ENCODE data around the gene LCN10. TPM values are rescaled to one million over a fixed set of nuclear protein-coding genes. Genes with fewer than 3 reads are reported as not detected.

LCN10 gene
- total and polyA plus RNA-seq, 2 donors (not counting 3 experiments of a cell fraction or from before 2014, with no cell fraction given) = not detected

- ChIA-PET POLR2A (no interaction called here), CTCF (no interaction called here)
- no peak overlapping the region for H3K9ac ChIP-seq (replicated peaks; ENCODE audit: extremely low read depth, insufficient read depth, low read length)
- H3K9me3 ChIP-seq (replicated peaks; ENCODE audit: control insufficient read depth, insufficient read depth, low read length) = no peaks in the 10 kb centered on the region
- no peak overlapping the region for H3K27ac ChIP-seq (ENCODE audit: insufficient read depth, low read depth, low read length)
- DNase-seq (ENCODE audit: low read depth, low spot score) = no peak
- BruUV-seq (replicated peaks) = no TSS peak
- no peaks in the 10 kb centered on the region for H3K79me2 ChIP-seq (ENCODE audit: control insufficient read depth, insufficient read depth, low read length)
- FAIRE-seq = no peak
- no peaks in the 10 kb centered on the region for H3K9me1 ChIP-seq (replicated peaks; ENCODE audit: control insufficient read depth, extremely low read depth, insufficient read depth, low read length)
- intact Hi-C loops (cut with micrococcal nuclease) = no loop called here
- H3K36me3 ChIP-seq (ENCODE audit: control insufficient read depth in 2 of 2, extremely low read depth in 1 of 2, insufficient read depth in 2 of 2, low read length in 2 of 2) = no peaks in the 10 kb centered on the region
- dilution Hi-C loops (cut with MboI; ENCODE audit: extremely low pct_ligation_motif_present, low sequenced_read_pairs) = no loop called here
- H3K4me3 ChIP-seq (replicated peaks in 1 of 3; ENCODE audit: insufficient read depth in 1 of 3, low read depth in 1 of 3, low read length in 3 of 3) = no peak overlapping the region
- H2AFZ ChIP-seq (ENCODE audit: low read depth, low read length) = no peak overlapping the region
- no peak for TF ChIP-seq FOS (IDR thresholded peaks at IDR 0.05; ENCODE audit: borderline replicate concordance, insufficient read depth, low read length)
- TF ChIP-seq POLR2A (IDR thresholded peaks at IDR 0.05; ENCODE audit: low read depth, low read length) = no peak
- H3K4me2 ChIP-seq (ENCODE audit: insufficient read depth, low read length) = no peak overlapping the region
- peaks cover 0 to 5% of the 10 kb centered on the region in 2 experiments for H3K27me3 ChIP-seq (ENCODE audit: control insufficient read depth in 2 of 2, insufficient read depth in 2 of 2, low read length in 2 of 2)
- H3K4me1 ChIP-seq (ENCODE audit: control insufficient read depth, extremely low read depth, insufficient read depth, low read length) = no peaks in the 10 kb centered on the region
- no peaks in the 10 kb centered on the region for H4K20me1 ChIP-seq (replicated peaks; ENCODE audit: control insufficient read depth, extremely low read depth, insufficient read depth, low read length)
Observed at GRCh38 chr9:136740069-136740468, 2.7 kb downstream of the LCN10 start.

GRCh38 chr9:136739509-136739908 lies 3.2 kb downstream of the LCN10 start:
- FAIRE-seq = no peak
- no peaks in the 10 kb centered on the region for H3K4me1 ChIP-seq (ENCODE audit: control insufficient read depth, extremely low read depth, insufficient read depth, low read length)
- H3K36me3 ChIP-seq (ENCODE audit: control insufficient read depth in 2 of 2, extremely low read depth in 1 of 2, insufficient read depth in 2 of 2, low read length in 2 of 2) = no peaks in the 10 kb centered on the region
- no peak for DNase-seq (ENCODE audit: low read depth, low spot score)
- no peaks in the 10 kb centered on the region for H3K9me1 ChIP-seq (replicated peaks; ENCODE audit: control insufficient read depth, extremely low read depth, insufficient read depth, low read length)
- peaks cover 0 to 5% of the 10 kb centered on the region in 2 experiments for H3K27me3 ChIP-seq (ENCODE audit: control insufficient read depth in 2 of 2, insufficient read depth in 2 of 2, low read length in 2 of 2)
- no TSS peak for BruUV-seq (replicated peaks)
- no peak overlapping the region for H2AFZ ChIP-seq (ENCODE audit: low read depth, low read length)
- POLR2A ChIA-PET = no interaction called here
- no peaks in the 10 kb centered on the region for H3K79me2 ChIP-seq (ENCODE audit: control insufficient read depth, insufficient read depth, low read length)
- CTCF ChIA-PET = no interaction called here
- H3K4me2 ChIP-seq (ENCODE audit: insufficient read depth, low read length) = no peak overlapping the region
- dilution Hi-C loops (cut with MboI; ENCODE audit: extremely low pct_ligation_motif_present, low sequenced_read_pairs) (no loop called here), intact Hi-C loops (cut with micrococcal nuclease) (no loop called here)
- no peaks in the 10 kb centered on the region for H4K20me1 ChIP-seq (replicated peaks; ENCODE audit: control insufficient read depth, extremely low read depth, insufficient read depth, low read length)
- TF ChIP-seq MAX (IDR thresholded peaks at IDR 0.05; ENCODE audit: insufficient read depth, insufficient read length) = no peak
- TF ChIP-seq EZH2 (IDR thresholded peaks at IDR 0.05; ENCODE audit: borderline replicate concordance, low read depth, low read length, severe bottlenecking) = no peak
- no peaks in the 10 kb centered on the region for H3K9me3 ChIP-seq (replicated peaks; ENCODE audit: control insufficient read depth, insufficient read depth, low read length)
- H3K4me3 ChIP-seq (replicated peaks in 1 of 3; ENCODE audit: insufficient read depth in 1 of 3, low read depth in 1 of 3, low read length in 3 of 3) = no peak overlapping the region
- no peak overlapping the region for H3K27ac ChIP-seq (ENCODE audit: insufficient read depth, low read depth, low read length)
- no peak overlapping the region for H3K9ac ChIP-seq (replicated peaks; ENCODE audit: extremely low read depth, insufficient read depth, low read length)
